CD4-positive, alpha-beta T cell treated with Interleukin-2 at 100 ng/mL for 4 hours (primary cell): ENCODE measurements around the gene CAPN10.

Experiments
- DNase-seq: peaks from one replicate; pipeline ENCODE4 v3.0.0-alpha.2; 2020; ENCODE audit warnings: low spot score

CAPN10 gene

DNA sequence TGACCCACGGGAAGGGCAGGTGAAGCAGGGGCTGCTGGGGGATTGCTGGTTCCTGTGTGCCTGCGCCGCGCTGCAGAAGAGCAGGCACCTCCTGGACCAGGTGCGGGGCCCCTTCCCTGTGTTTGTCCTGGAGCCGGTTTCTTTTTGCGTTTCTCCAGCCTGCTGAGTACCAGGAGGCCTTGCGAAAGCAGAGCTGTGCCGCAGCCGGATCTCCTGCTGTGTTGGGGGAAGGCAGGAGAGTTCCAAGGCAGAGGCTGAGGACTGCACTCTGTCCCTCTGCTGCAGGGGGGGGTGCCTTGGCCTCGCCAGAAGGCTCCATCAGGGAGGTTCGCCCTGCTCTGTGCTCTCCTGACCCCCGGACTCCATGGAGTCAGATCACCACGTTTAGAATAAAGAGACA lies 2.8 kb downstream of the CAPN10 start:
- DNase-seq: no peak

DNA sequence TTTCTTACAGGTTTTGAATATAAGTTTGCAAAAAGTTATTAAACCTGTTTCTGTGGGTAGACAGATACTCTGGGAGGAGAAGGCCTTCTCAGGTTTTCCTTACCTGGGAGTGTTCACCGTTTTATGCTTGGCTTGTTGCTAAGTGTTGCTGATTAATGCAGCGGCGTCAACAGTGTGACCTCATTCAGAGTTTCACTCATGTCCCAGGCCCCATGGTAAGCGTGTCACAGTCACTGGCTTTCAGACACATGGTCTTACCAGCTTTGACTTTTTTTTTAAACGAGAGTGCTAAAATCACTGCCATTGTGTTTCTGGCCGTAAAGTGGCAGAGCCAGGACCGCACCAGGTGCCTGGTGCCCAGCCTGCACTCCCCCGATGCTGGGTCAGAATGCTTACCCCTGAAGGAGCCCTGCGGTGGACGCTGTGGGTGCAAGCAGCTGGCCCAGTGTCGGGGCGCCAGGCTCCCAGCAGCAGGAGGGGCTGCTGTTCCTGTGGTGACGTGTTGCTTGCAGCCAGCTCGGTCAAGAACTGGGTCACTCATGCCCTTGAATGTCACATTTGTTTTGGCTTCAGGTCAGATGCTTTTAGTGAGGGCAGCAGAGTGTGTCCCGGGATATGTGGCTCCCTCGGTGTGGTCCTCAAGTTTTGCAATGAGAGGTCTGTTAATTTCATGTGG lies 3.5 kb downstream of the CAPN10 start:
- no peak for DNase-seq

DNA sequence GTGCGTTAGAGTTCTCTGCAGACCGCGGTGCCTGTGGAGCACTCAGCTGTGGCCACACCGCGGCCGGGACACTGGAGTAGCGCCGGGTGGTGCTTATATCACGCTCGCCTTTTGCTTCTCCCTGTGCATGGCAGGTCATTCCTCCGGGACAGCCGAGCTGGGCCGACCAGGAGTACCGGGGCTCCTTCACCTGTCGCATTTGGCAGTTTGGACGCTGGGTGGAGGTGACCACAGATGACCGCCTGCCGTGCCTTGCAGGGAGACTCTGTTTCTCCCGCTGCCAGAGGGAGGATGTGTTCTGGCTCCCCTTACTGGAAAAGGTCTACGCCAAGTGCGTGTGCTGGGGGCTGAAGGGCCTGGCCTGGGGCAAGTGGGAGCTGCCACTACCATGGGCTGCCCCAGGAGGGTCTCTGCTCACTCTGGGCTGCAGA lies 4.2 kb downstream of the CAPN10 start:
- no peak for DNase-seq

DNA sequence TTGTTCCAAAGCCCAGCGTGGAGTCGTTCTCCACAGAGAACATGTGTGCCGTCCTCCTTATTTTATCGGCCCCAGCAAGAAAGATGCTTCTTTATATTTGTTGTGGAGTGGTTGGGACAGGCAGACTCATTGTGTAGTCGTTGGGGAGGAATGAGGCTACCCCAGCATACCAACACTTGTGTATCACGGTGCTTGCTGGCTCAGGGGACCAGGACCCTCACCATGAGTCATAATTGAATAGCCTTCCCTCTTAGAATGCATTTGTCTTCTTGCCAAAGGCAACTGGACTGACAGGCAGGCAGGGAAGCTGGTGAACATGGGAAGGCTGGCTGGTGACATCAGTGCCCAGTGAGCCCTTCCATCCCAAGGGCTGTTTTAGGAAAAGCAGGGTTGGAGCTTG lies 4.7 kb downstream of the CAPN10 start:
- DNase-seq: no peak

DNA sequence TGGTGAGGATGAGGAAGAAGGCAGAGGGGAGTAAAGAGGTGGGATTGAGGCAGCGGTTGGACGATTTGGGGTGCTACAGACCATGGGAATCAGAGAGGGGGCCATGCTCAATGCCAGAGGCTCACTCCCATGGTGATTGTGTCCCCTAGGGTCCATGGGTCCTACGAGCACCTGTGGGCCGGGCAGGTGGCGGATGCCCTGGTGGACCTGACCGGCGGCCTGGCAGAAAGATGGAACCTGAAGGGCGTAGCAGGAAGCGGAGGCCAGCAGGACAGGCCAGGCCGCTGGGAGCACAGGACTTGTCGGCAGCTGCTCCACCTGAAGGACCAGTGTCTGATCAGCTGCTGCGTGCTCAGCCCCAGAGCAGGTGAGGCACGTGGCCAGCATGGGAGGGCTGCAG lies 5.2 kb downstream of the CAPN10 start:
- no peak for DNase-seq

DNA sequence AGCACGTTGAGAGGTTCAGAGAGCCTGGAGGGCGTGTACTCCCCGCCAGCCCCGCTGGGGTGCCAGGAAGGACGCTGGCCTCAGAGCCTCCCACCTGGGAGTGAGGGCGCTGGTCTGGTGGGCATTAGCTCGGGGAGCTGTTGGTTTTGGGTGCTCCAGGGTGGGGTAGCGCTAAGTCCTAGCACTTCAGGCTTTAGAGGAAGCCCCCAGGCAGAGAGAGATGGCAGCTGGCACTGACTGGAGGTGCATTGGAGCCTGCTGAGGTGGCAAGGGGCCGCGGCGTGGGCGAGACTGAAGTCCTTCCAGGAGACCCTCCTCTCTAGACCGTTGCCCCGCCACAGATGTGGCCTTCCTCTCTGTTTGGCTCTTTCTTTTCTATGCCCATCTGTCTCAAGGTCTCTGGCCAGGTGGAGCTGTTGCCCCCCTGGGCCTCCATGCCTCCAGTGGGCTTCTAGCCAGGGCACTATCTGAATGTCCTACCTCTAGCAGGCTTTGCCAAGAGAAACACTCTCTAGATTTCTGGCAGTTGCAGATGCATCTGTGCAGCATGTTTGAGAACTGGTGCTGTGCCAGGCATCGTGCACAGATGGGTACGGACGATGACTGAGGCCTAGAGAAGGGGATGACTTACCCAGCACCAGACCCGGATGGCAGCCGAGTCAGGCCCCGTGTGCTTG lies 6.6 kb downstream of the CAPN10 start:
- DNase-seq: no peak

DNA sequence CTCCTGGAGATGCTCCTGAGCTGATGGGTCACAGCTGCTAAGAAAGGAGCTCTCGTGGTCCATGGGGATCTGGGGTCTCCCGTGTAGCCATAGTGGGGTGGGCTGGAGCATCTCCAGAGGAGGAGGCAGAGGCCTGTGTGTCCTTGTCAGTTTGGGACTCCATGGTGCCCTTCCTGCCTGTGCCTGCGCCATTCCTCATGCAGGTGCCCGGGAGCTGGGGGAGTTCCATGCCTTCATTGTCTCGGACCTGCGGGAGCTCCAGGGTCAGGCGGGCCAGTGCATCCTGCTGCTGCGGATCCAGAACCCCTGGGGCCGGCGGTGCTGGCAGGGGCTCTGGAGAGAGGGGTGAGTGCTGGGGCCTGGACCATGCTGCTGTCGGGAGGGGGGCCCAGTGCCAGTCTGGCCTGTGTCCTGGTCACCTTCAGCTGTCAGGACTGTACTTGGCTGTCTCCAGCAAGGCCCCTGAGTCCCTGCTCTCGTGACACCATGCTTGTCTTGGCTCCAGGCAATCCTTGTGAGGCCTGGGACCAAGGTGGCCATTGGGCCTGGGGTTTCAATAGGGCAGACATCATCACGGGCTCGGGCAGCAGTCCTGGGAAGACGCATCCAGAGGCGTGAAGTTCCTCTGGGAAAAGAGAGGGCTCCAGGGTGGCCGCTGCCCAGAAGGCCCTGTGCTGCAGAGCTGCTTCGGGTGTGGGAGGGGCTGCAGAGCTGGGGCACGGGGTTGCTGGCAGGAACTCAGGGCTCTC lies 7.3 kb downstream of the CAPN10 start:
- no peak for DNase-seq

DNA sequence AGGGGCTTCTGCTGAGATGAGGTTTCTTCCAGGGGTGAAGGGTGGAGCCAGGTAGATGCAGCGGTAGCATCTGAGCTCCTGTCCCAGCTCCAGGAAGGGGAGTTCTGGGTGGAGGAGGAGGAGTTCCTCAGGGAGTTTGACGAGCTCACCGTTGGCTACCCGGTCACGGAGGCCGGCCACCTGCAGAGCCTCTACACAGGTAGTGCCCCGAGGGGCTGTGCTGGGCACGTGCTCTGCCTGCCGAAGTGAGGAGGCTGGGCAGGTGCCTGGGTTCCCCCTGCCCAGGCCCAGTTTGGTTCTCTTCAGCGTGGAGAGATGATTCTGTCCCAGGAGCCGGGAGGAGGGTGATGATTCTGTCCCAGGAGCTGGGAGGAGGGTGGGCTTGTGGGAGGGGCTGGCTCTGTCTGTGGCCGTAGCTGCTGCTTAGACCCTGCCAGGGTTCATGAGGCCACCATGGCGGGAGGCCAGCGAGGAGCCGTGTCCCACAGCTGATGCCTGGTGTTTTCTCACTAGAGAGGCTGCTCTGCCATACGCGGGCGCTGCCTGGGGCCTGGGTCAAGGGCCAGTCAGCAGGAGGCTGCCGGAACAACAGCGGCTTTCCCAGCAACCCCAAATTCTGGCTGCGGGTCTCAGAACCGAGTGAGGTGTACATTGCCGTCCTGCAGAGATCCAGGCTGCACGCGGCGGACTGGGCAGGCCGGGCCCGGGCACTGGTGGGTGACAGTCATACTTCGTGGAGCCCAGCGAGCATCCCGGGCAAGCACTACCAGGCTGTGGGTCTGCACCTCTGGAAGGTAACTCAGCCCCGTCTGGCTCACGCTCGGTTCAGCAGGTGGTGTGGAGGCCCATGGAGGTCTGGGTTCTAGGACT lies 8.2 kb downstream of the CAPN10 start:
- no peak for DNase-seq

DNA sequence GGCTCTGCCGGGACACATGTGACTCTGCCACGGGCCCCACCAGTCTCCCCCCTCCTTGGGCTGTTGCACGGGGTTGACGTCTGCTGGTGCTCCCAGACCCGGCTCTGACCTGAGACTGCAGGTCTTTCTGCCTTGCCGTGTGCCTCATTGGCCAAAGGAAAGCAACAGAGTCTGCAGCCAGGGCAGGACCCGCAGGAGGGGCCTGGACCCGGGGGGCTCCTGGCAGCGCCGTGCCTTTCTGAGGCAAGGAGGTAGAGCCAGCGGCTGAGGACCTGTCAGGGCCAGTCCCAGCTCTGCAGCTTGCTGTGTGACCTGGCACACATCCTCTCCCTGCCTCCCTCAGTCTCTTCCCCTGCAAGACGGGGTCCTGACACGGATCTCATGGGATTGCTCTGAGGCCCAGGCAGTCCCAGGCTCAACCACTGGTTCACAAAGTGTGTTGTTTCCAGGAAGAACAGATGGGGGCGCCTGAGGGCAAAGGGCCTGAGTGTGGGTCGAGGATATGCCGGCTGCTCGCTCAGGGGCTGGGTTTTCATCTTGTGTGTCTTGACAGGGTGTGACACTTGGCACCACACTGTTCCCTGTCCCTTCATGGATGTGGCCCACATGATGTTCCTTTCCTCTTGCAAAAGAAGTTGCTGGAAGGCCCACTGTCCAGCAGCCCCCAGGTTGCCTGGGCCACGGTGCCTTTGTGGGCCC lies 9.0 kb downstream of the CAPN10 start:
- peak; percentile 24 for DNase-seq

DNA sequence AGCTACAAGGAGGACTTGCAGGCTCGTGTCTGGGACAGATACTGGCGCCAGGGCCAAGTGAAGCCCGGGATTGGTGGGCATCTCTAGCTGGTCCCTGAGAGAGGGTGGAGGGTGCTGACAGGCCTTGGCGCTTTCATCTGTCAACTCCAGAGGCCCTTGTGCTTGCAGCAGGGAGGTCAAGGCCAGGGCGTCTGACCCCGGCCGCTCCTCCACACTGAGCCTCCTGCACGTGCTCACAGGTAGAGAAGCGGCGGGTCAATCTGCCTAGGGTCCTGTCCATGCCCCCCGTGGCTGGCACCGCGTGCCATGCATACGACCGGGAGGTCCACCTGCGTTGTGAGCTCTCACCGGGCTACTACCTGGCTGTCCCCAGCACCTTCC lies 9.5 kb downstream of the CAPN10 start:
- DNase-seq: no peak

DNA sequence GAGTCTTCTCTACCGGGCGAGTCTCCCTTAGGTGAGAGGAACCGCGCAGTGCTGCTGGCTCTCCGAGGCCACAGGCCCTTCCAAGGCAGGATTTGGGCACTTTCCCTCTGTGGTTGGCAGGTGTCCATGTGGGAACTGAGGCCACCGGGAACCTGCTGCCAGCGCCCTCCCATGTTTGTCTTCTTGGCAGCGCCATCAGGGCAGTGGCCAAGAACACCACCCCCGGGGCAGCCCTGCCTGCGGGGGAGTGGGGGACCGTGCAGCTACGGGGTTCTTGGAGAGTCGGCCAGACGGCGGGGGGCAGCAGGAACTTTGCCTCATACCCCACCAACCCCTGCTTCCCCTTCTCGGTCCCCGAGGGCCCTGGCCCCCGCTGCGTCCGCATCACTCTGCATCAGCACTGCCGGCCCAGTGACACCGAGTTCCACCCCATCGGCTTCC lies 10.0 kb downstream of the CAPN10 start:
- DNase-seq: no peak

DNA sequence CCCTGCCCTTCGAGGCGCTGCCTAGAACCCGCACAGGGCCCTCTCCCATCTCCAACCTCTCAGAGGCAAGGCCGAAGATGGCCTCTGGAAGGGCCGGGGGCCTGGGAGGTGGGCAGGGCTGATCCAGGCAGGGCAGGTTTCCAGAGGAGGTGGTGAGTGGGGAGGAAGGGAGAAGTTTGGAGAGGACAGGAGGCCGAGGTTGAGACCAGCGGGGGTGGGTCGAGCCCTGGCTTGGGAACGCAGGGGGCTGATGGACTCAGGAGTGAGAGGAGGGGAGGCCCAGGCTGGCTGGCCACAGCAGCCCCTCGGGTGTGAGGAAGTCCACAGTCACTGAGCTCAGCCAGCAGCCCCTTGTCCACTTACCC lies 10.5 kb downstream of the CAPN10 start:
- DNase-seq: no peak

DNA sequence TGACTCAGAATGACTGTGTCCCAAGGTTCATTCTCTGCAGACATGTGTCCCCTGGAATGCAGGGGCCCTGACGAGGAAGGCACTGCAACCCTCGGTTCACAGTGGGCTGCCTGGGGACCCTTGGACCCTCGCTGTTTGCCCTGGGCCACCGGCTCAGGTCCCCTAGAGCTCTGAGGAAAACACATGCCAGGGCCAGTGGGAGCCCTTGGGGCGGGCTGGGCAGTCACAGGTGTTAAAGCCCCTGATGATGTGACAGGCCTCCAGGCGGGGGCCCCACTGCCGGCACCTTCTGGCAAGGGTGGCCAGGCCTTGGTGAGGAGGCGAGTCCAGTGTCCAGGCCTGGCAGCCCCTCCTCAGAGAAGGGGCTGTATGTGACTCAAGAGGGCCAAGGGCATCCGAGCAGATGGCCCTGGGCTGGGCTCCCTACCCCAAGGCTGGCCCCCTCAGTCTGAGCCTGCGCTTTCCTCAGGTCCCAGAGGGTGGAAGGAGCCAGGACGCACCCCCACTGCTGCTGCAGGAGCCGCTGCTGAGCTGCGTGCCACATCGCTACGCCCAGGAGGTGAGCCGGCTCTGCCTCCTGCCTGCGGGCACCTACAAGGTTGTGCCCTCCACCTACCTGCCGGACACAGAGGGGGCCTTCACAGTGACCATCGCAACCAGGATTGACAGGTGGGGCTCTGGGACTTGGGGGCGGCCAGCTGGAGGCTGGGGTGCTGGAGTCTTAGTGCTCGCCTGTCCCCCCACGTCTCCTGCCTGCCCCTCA lies 11.1 kb downstream of the CAPN10 start:
- DNase-seq: no peak

DNA sequence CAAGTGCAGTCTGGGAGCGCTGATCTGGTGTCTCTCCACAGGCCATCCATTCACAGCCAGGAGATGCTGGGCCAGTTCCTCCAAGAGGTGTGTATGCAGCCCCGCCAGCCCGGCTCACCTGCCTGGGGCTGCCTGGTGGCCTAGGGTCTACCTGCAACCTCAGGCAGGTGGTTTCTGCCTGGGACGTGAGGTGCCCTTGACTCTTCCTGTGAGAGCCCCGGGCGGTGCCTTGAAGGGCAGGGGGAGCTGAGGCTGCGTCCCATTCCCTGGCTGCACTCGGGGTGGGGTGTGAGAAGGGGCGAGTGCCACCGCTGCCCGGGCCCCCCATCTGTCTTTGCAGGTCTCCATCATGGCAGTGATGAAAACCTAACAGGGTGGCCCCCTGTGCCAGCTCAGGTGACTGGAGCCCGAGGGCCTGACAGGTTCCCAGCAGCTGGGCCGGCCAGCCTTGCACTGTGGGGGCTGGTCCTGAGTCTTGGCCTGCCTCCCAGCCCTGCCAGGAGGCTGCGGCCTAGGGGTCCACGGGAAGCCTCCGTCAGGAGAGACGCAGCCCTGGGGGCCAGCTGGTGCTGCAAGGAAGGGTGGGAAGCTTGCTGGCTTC lies 11.9 kb downstream of the CAPN10 start:
- DNase-seq: no peak

DNA sequence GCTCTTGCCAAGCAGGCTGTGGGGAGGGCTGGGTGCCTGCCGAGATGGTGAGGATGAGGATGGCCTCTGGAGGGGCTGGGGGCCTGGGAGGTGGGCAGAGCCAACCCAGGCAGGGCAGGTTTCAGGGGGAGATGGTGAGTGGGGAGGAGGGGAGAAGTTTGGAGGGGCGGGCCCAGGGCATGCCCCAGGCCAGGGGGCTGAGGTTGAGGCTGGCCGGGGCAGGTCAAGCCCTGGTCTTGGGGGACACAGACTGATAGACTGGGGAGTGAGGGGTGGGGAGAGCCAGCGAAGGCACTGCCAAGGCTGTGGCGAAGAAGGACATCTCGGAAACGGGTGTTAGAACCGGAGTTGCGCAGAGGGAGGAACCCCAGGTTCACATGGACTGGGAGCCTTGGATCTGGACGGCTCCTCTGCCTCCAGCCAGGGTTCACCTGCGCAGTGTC lies 12.6 kb downstream of the CAPN10 start:
- no peak for DNase-seq

DNA sequence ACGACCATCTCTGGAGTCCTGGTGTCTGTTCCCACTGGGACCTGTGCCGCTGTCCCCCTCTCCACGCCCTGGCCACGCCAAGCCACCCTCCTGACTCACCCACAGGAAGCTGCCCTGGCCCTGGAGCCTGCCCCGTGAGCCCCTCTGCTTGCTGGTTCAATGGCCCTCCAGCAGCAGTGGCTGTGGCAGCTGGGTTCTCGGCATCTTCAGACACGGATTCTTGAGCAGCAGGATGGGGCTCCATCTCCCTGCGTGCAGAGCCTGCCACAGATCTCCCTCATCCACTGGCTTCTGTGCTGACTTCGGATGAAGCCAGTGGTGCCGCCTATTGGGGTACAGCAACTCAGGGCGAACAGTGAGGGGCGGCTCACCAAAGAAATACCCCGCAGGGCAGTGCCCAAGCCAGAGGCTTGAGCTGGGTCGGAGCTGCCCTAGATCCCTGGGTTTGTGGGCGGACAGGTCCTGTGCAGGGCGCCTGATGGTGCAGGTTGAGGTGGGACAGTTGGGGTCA lies 14.0 kb downstream of the CAPN10 start:
- no peak for DNase-seq

DNA sequence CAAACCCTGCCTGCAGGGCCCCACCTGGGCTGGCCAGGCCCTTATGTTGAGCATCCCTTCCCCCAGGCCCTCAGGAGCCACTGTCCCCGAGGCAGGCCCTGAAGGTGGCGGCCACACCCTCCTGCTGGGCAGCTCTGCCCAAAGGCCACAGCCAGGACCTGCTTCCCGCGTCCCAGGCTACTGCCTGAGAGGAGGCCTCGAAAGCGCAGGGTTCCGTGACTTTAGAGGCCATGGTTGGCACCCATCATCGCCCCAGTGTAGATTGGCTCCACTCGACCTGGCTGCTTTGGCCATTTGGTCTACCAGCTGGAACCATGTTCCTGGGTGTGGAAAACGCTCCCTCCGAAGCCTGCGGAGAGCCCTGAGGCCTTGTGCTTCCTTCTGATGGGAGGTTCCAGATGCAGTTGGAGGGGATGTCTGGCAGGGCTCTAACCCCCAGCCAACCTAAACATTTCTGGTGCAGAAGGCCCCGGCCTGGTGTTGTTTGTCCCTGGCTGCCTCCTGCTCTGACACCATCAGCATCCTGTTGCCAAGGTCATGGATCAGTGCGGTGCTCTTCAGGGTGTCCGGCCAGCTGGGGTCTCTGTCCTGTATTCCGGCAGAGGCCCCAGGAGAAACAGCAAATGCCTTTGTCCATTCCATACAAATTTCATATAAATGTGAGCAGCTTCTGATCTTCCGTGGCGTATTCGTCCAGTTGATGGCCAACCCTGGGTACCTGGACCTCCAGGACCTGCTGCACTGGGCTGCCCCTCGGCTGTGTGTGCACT lies 14.7 kb downstream of the CAPN10 start:
- DNase-seq: no peak

DNA sequence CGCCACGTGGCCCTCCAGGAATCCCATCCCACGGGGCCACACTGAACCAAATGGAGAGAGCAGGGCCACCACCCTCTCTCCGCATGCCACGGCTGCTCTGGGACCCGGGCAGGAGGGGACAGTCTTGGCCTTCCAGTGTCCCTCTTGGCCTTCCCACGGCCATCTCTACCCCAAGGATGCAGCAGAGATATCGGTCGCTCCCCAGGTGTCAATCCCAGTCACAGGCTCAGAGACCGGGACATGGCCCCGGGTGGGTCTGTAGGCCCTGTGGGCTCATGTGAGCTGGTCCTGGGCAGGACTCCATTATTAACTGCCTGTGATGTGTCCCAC lies 15.3 kb downstream of the CAPN10 start:
- no peak for DNase-seq

DNA sequence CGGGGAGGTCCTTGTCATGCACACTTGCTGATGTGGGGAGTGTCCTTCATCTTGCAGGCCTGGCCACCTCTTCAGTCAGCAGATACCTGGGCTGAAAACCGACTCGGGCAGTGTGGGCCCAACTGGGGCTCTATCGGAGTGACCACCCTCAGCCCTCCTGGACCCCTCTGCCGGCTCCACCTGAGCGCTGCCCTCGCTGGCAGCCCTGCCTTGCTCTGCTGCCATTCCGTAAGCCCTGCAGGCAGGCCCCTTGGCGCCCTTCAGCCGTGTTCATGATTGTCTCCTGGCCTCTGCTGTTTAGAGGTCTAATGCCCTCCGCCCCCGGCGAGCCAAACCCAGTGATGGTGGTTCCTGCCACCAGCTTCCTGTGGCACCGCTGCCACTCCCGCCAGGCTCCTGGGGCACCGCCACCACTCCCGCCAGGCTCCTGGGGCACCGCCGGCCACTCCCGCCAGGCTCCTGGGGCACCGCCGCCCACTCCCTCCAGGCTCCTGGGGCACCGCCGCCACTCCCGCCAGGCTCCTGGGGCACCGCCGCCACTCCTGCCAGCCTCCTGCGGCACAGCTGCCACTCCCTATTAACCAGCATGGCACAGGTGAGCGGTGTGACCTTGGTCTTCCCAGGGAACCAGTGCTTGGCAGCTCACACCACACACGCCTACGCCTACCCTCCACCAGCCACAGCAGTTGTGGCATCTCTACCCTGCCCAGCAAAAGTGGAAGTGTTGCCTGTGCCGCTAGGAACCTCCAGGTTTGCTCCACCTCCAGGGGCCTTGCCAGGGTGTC lies 15.9 kb downstream of the CAPN10 start:
- DNase-seq: no peak
